Measurements from ENCODE around the gene TNFRSF1B. TPM values are rescaled to one million over a fixed set of nuclear protein-coding genes. Genes with fewer than 3 reads are reported as not detected.

The TNFRSF1B gene
- total RNA-seq, 1 donor from 2014 or later = 12.5 TPM

- DNase-seq = no peak
Observed at GRCh38 chr1:12142141-12142823, 24.5 kb upstream of the TNFRSF1B start.

GRCh38 chr1:12142891-12143630, 23.7 kb upstream of the TNFRSF1B start:
- DNase-seq = no peak

DNA sequence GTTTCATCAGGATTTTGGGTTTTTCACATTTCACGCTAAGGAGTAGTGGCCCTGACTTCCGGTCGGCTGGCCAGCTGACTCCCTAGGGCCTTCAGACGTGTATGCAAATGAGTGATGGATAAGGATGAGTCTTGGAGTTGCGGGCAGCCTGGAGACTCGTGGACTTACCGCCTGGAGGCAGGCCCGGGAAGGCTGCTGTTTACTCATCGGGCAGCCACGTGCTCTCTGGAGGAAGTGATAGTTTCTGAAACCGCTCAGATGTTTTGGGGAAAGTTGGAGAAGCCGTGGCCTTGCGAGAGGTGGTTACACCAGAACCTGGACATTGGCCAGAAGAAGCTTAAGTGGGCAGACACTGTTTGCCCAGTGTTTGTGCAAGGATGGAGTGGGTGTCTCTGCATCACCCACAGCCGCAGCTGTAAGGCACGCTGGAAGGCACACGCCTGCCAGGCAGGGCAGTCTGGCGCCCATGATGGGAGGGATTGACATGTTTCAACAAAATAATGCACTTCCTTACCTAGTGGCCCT, 23.1 kb upstream of the TNFRSF1B start:
- DNase-seq = no peak

DNA sequence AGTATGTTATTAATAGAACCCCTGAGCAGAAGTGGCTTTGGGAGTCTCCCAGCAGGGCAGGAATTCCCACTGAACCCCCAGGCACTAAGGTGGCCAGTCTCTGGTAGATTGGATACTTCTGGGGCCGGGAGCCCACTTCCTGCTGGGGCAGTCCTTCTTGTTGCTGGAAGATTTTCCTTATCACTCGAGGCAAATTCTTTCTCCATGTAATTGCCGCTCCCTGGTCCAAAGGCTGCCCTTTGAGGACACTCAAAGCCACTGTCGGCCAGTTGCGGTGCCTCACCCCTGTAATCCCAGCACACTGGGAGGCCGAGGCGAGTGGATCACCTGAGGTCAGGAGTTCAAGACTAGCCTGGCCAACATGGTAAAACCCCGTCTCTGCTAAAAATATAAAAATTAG, 22.6 kb upstream of the TNFRSF1B start:
- no peak for DNase-seq

DNA sequence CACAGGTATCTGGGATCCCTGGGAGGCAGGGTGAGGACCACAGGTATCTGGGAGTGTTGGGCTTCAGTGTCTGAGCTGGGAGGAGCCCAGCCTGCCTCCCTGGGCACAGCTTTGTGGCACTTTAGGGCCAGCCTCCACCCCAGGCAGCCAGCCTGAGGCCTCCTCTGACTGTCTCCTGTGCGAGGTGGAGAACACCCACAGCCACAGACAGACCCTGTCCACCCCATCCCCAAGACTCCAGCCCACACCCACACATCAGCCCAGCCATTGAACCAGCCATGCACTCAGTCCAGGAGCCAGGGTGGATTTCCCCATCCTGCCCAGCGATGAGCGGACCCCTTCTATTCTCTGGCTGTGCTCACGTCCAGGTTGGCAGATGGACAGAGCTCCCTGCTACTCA, 21.8 kb upstream of the TNFRSF1B start:
- no peak for DNase-seq

- no peak for DNase-seq
Observed at GRCh38 chr1:12145616-12146342, 21.0 kb upstream of the TNFRSF1B start.

GRCh38 chr1:12146343-12147112, 20.3 kb upstream of the TNFRSF1B start:
- no peak for DNase-seq

DNA sequence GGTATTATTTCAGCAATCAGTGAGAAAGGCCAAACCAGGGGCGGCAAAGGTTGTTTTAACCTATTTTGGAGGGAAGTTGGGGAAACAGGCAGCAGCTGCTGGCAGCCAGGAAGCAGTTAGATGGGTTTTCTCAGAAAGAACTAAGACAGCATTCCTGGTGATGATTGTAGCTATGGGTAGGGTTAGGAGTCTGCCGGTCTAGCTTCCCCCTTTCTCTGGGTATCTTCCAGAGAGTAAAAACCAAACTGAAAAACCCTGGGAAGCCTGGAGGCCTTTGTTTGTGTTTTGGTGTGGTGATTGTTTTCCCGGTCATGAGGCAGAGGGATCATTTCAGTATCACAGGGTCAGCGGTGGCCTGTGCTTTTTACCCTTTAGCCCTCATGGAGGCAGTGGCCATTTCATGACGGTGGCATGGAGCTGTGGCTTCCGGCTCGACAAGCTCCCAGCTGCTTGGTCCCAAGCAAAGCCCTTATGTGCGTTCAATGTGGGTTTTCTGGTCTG, 19.5 kb upstream of the TNFRSF1B start:
- DNase-seq = no peak

DNA sequence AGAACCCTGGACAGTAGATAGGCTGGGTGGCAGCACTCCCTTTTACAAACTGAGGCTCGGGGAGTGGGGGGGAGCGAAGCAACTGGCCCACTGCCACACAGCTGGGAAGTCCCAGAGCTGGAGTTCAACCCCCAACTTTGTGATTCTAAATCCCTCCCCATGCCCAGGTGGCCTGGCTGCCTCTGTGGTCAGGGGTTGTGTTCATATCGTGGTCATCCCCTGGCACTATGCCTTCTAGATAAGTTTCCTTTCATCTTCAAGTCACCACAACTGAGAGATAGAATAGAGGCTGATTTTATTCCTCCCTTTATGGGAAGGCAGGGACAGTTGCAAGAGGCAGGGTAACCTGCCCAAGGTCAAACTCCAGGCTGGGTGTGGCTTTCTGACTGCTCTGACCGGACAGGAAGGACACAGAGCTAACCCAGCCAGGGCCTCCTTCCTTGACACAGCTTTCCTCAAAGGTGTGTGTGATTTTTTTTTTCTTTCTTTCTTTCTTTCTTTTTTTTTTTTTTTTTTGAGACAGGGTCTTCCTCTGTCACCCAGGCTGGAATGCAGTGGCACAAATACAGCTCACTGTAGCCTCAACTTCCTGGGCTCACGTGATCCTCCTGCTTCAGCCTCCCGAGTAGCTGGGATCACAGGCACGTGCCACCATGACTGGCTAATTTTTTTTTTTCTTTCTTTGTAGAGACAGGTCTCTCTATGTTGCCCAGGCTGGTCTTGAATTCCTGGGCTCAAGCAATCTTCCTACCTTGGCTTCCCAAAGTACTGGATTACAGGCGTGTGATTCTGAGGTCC, 18.4 kb upstream of the TNFRSF1B start:
- DNase-seq = no peak

DNA sequence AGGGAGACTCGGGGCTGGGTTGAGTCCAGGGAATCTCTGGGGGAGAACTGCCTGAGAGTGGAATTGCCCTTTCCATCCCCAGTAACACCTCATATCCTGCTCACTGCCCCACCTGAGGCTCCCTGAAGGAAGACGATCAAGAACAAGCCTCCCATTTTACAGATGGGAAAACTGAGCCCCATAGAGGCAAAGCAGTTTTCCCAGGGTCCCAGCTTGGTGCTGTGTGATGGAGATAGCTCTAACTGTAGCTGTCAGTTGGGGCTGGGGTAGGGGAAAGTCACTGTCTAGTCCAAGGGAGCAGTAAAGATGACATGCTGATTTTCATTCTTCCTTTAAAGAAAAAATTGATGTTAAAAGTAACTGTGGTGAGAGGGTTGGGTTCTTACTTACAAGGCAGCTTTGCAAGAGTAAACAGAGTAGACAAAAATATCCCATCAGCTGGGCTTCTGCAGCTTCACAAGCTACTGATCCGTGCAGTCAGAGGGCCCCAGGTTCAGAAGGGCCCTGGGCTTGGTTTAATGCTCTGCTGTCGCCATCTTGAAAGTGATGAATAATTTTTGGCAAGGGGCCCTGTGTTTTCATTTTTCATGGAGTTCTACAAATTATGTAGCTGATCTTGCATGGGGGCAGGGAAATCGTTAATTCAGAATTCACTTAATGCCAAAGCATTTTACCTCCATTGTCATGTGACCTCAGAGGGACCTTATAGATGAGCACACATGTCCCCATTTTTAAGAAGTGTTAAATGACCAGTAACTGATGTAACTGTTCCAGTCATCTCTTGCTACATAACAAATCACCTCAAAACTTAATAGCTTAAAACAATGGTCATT, 17.6 kb upstream of the TNFRSF1B start:
- no peak for DNase-seq

DNA sequence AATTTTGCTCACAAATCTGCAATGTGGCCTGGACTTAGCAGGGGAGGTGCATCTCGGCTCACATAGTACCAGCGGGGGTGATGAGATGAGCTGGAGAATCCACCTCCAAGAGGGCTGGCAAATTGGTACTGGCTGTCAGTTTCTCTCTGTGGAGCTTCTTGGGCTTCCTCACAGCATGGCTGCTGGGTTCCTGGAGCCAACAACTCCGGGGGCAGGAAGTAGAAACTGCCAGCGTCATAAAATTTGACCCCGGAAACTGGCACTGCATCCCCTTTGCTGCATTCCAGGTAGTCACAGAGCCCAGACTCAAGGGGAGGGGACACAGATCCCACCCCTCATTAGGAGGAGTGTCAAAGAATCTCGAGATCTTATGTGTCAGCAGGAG, 17.0 kb upstream of the TNFRSF1B start:
- no peak for DNase-seq

DNA sequence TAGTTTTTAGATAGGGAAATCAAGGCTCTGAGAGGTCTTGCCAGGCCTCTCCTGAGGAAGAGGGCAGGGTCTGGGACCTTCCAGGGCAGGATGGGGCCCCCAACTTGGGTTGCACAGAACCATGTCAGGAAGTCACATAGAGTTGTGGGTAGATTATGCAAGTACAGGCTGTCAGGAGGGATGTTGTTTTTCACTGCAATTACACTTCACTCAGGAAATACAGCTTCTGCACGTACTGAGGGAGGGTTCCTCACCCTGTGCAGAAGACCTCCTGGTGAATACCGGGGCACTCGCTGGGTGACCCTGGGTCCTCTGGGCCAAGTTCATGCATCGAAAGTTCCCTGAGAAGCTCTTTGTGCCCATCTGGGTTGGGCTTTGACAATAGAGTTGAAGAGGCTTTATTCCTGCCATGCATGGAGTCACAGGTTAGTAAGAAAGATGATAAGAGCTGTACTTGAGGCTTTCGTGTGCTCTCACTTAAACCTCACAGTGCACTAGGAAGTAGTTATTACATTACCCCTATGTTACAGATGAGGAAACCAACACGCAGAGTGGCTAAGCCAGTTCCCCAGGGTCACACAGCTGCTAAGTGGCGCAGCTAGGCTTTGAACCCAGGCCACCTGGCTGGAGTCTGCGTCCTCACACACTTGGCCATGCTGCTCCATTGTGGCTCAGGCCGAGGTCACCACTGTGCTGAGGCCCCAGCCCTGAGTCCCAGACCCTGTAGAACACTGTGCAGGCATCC, 16.2 kb upstream of the TNFRSF1B start:
- no peak for DNase-seq

DNA sequence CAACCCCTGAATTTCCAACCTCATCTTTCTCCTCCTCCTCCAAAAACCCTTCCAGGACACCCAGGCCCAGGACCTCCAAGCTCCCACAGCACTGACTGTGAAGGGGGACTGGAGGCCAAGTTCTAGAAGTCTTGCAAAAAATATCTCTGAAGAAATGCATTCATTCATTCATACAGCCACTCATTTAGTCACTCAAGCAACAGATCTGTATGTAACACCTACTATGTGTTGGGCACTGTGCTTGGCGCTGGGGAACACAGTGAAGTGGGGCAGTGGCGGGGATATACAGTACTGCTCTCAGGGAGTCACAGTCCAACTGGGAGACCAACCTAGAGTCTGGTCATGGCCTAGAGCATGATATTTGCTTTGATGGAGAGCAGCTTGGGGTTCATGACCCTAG, 15.3 kb upstream of the TNFRSF1B start:
- DNase-seq = no peak

DNA sequence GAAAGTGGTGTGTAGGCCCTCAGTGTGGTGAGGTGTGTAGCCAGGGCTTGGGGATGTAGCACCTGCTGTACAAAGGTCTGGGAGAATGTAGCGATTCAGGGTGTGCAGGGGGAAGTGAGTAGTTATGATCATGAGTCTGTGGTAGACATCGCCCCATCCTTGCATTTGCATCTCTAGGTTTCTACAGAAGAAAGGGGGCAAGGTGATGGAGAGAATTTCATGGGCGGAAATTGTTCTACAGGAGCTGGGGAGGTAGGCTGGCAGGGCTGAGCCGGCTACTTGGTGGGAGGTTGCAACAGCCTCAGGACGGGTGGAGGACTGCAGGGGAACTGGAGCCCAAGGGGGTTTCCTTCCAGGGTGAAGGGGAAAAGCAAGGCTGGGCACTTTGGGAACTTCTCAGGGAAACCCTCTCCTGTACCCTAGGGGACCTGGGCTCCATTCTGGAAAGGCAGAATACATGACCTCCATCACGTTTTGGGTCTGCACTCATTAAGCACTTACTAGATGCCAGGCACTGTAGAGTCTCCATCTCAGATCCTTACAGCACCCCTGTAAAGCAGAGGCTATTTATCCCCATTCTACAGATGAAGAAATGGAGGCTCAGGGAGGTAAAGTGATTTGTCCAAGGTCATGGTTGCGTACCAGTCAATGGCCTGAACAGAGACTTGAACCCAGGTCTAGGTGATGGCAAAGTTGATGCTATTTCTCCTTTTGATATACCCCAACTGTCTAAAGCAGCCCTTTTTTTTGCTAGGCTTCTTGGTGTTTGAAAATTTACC, 14.5 kb upstream of the TNFRSF1B start:
- no peak for DNase-seq

DNA sequence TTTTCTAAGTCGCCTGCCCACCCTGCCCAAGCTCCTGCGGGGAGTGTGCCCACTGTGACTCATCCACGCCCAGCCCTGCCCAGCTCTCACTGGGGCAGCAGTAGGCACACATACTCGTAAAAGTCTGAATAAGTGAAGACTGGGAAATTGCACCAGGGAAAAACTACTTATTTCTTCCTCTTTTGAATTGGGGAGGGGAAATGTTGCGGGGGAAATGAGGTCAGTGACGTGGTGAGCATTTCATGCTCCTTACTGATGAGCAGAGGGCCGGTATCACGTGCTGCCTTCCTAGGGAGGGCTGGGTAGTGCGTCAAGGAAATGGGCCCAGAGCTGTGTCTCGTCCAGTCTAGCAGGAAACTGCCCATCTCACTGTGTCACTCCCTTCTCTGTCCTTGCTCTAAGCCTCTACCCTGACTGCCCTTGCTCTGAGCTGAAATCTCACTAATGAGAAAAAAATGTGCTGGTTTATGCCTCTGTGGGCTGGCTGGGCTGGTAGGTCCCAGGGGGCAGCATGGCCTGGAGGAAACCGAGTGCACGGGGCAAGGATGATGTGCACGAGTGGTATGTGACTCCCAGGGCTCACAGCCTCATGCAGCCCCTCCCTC, 13.5 kb upstream of the TNFRSF1B start:
- DNase-seq = no peak

- no peak for DNase-seq
Observed at GRCh38 chr1:12155328-12155727, 11.5 kb upstream of the TNFRSF1B start.

GRCh38 chr1:12157366-12158231, 9.2 kb upstream of the TNFRSF1B start:
- DNase-seq = no peak

Measured in skin of body (tissue), 2 donors.